Peyer's patch (tissue), 4 donors: Measurements from ENCODE around the gene SYT7.

Experiments used
- CTCF ChIP-seq, 6 experiments: fragments of 450-650 bp in 4 of 6; fragments of 200-600 bp in 2 of 6; sonication (generic) in 1 of 6; IDR thresholded peaks; one replicate each; pipeline ENCODE4 v1.5.1; 2017 to 2019; ENCODE audit warnings: antibody characterized with exemption in 6 of 6, mild to moderate bottlenecking in 3 of 6, moderate library complexity in 1 of 6
- POLR2A ChIP-seq, 2 donors: fragments of 450-650 bp; IDR thresholded peaks; one replicate each; pipeline ENCODE4 v1.5.1; 2017; ENCODE audit warnings: antibody characterized with exemption in 2 of 2, mild to moderate bottlenecking in 2 of 2, moderate library complexity in 2 of 2

- no peak for TF ChIP-seq CTCF (IDR thresholded peaks at IDR 0.05)
- TF ChIP-seq POLR2A (IDR thresholded peaks at IDR 0.05): no peak
Observed at GRCh38 chr11:61630089-61630488, 49.2 kb upstream of the SYT7 start.
